ENCODE data around the gene ZSCAN5A. TPM values are rescaled to one million over a fixed set of nuclear protein-coding genes. Genes with fewer than 3 reads are reported as not detected.

ZSCAN5A gene
- total and polyA plus RNA-seq, 9 of the 15 experiments (the other 6 are each of a cell fraction or from before 2014, with no cell fraction given), result 5.8 to 15.3 (median 11.8) TPM

DNA sequence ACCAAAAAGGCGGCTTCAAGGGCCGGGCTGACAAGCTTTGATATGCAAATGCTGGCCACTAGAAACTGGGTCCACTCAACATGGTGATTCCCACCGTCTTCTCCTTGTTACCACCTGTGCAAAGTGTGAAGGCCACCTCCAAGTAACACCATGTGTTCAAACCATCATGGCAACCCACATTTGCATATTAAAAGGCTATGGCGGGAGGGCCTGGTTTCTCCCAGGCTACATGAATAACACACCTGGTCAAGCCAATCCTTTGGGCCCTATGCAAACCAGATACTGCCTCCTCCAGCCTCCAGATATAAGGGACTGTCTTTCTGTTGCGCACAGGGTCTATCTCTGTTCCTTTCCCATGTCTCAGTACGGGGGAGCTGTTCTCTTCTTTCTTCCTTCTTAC, 36.6 kb upstream of the ZSCAN5A start (continued):
- TF ChIP-seq, protein P1, sequence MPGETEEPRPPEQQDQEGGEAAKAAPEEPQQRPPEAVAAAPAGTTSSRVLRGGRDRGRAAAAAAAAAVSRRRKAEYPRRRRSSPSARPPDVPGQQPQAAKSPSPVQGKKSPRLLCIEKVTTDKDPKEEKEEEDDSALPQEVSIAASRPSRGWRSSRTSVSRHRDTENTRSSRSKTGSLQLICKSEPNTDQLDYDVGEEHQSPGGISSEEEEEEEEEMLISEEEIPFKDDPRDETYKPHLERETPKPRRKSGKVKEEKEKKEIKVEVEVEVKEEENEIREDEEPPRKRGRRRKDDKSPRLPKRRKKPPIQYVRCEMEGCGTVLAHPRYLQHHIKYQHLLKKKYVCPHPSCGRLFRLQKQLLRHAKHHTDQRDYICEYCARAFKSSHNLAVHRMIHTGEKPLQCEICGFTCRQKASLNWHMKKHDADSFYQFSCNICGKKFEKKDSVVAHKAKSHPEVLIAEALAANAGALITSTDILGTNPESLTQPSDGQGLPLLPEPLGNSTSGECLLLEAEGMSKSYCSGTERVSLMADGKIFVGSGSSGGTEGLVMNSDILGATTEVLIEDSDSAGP (CRISPR knock-in tag; IDR thresholded peaks at IDR 0.05), result no peak
- no peak for TF ChIP-seq ZNF197 (CRISPR knock-in tag; IDR thresholded peaks at IDR 0.05; ENCODE audit: low read depth)
- no peak for TF ChIP-seq MCM7 (IDR thresholded peaks at IDR 0.05)
- TF ChIP-seq ZNF133 (CRISPR knock-in tag; IDR thresholded peaks at IDR 0.05), result no peak

DNA sequence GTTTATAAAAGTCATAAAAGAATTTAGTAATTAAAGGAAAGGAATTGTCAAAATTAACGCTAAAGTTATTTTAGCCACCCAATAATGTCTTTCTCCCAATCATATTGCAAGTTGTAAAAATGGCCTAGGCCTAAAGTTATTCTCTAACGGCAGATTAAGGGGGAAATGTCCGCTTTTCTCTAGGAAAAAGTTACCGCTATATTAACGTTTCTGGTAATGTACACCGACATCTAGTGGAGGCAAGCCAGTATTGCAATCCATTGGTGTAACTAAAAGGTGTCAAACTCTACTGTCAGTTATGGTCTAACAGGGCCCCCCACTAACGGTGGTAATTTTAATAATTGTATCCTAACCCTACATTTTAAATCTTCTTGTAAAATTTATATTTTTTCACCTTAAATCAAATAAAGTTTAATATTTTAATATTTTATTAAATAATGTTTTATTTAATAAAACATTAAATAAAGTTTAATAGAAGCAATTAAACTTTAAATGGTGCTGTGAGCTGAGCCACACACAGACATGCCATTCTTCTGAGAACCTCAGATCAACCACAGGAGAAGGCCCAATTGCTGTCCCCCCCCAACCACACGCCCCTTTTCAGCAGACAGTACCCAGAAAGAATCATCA, 35.9 kb upstream of the ZSCAN5A start:
- H2AFZ ChIP-seq (ENCODE audit: low read depth, low read length), result peak overlapping the region; percentile 60; the same call in 1 of the 2 replicates
- no peaks in the 10 kb centered on the region for H3K9me1 ChIP-seq (ENCODE audit: control insufficient read depth, insufficient read depth, low read length)
- POLR2A ChIA-PET, result interaction anchor here (1.2 kb wide), 1 partner anchor 15 kb away, joined by 4 read pairs; no protein-coding TSS in a partner anchor
- H3K4me3 ChIP-seq, result no peak overlapping the region
- DNase-seq (ENCODE audit: extremely low read depth in 1 of 4, low spot score in 3 of 4) (peak; percentile 33 to 76 (median 52)), FAIRE-seq (peak; percentile 80), ATAC-seq (peak; percentile 63)
- no peaks in the 10 kb centered on the region for H4K20me1 ChIP-seq (replicated peaks; ENCODE audit: control insufficient read depth, insufficient read depth, low read length)
- H3K4me1 ChIP-seq (replicated peaks in 1 of 2; ENCODE audit: control insufficient read depth in 2 of 2, insufficient read depth in 2 of 2, low read length in 2 of 2), result peaks cover 12 to 23% of the 10 kb centered on the region in 2 experiments
- H3K9me3 ChIP-seq (replicated peaks; ENCODE audit: control insufficient read depth, insufficient read depth, low read depth, low read length), result peaks cover 5% of the 10 kb centered on the region; the same call in 1 of the 2 replicates
- 14% methylated on average over 8 of the region's 8 CpGs for WGBS (ENCODE audit: insufficient coverage, low coverage, missing lambda C conversion rate)
- in situ Hi-C loops (cut with MboI) (no loop called here), intact Hi-C loops (cut with micrococcal nuclease) (loop anchor here (1.0 to 5.0 kb wide), 3 partner anchors 38 to 273 kb away; partner anchors contain the start of gene ZSCAN5A)
- no TSS peak for BruUV-seq (replicated peaks)
- H3K27me3 ChIP-seq (ENCODE audit: control insufficient read depth in 2 of 2, insufficient read depth in 2 of 2, low read length in 2 of 2), result no peaks in the 10 kb centered on the region
- no peak overlapping the region for H3K9ac ChIP-seq (ENCODE audit: insufficient read depth in 1 of 2, low read depth in 2 of 2, low read length in 2 of 2)
- CTCF ChIA-PET (ENCODE audit: low intra/inter-chr PET ratio), result interaction anchor here (0.7 to 1.6 kb wide), 3 partner anchors 90 to 284 kb away, joined by 4 to 20 read pairs (median 8); no protein-coding TSS in a partner anchor
- no peaks in the 10 kb centered on the region for H3K36me3 ChIP-seq (ENCODE audit: control insufficient read depth, insufficient read depth, low read length)
- H3K4me2 ChIP-seq (ENCODE audit: insufficient read depth, low read length), result no peak overlapping the region
- H3K27ac ChIP-seq (ENCODE audit: extremely low read depth, low read depth, low read length), result no peak overlapping the region
- H3K79me2 ChIP-seq (ENCODE audit: control insufficient read depth, insufficient read depth, low read length), result no peaks in the 10 kb centered on the region
- peak; percentile 55 for TF ChIP-seq SMC3 (conservative IDR thresholded peaks at IDR 0.05; ENCODE audit: insufficient read depth, low read depth, low read length)
- TF ChIP-seq, protein P2, sequence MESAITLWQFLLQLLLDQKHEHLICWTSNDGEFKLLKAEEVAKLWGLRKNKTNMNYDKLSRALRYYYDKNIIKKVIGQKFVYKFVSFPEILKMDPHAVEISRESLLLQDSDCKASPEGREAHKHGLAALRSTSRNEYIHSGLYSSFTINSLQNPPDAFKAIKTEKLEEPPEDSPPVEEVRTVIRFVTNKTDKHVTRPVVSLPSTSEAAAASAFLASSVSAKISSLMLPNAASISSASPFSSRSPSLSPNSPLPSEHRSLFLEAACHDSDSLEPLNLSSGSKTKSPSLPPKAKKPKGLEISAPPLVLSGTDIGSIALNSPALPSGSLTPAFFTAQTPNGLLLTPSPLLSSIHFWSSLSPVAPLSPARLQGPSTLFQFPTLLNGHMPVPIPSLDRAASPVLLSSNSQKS (CRISPR knock-in tag; IDR thresholded peaks at IDR 0.05), result no peak
- no peak for TF ChIP-seq MYNN (IDR thresholded peaks at IDR 0.05)
- no peak for TF ChIP-seq MYNN (CRISPR knock-in tag; IDR thresholded peaks at IDR 0.05)
- TF ChIP-seq RB1 (IDR thresholded peaks at IDR 0.05; ENCODE audit: low read depth), result no peak
- TF ChIP-seq, protein P3, sequence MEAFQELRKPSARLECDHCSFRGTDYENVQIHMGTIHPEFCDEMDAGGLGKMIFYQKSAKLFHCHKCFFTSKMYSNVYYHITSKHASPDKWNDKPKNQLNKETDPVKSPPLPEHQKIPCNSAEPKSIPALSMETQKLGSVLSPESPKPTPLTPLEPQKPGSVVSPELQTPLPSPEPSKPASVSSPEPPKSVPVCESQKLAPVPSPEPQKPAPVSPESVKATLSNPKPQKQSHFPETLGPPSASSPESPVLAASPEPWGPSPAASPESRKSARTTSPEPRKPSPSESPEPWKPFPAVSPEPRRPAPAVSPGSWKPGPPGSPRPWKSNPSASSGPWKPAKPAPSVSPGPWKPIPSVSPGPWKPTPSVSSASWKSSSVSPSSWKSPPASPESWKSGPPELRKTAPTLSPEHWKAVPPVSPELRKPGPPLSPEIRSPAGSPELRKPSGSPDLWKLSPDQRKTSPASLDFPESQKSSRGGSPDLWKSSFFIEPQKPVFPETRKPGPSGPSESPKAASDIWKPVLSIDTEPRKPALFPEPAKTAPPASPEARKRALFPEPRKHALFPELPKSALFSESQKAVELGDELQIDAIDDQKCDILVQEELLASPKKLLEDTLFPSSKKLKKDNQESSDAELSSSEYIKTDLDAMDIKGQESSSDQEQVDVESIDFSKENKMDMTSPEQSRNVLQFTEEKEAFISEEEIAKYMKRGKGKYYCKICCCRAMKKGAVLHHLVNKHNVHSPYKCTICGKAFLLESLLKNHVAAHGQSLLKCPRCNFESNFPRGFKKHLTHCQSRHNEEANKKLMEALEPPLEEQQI (IDR thresholded peaks at IDR 0.05), result peak; percentile 91
- no peak for TF ChIP-seq TCF7L2 (IDR thresholded peaks at IDR 0.05; ENCODE audit: low read depth, low read length)
- no peak for TF ChIP-seq NFE2 (IDR thresholded peaks at IDR 0.05; ENCODE audit: low read depth)
- TF ChIP-seq DNMT1 (IDR thresholded peaks at IDR 0.05), result no peak
- TF ChIP-seq CBX3 (IDR thresholded peaks at IDR 0.05; ENCODE audit: borderline replicate concordance in 1 of 2, low read length in 2 of 2), result peak in 1 of 2 experiments; percentile 77; a peak in 1 of 3 replicates

All from K562 (cell line).